Esophagus squamous epithelium (tissue), 5 donors: Measurements from ENCODE around the gene CNTN4. TPM values are rescaled to one million over a fixed set of nuclear protein-coding genes. Genes with fewer than 3 reads are reported as not detected.
A peak's percentile ranks its signal among the peaks of the same experiment; 100 is the strongest.

Experiments
- DNase-seq: peaks from one replicate; lab custom pipeline; 2025; lab: John Stamatoyannopoulos, UW
- H3K27ac ChIP-seq, 4 donors: fragments of 200-600 bp; sonication (generic); one replicate each; pipeline ENCODE4 v1.5.1; 2016 to 2019; ENCODE audit warnings: mild to moderate bottlenecking in 1 of 4
- H3K27me3 ChIP-seq, 4 donors: fragments of 200-600 bp; sonication (generic); 1 replicate in 3 of 4; 2 replicates in 1 of 4; pipeline versions ENCODE4 v1.5.1 to v1.6.0; 2017 to 2021; ENCODE audit warnings: antibody characterized with exemption in 1 of 4
- H3K36me3 ChIP-seq, 3 donors: fragments of 200-600 bp; sonication (generic); one replicate each; pipeline ENCODE4 v1.5.1; 2016 to 2019
- H3K4me1 ChIP-seq, 3 donors: fragments of 200-600 bp; sonication (generic); one replicate each; pipeline ENCODE4 v1.5.1; 2017 to 2019
- H3K4me3 ChIP-seq, 4 donors: fragments of 200-600 bp; sonication (generic); 1 replicate in 3 of 4; 2 replicates in 1 of 4; pipeline ENCODE4 v1.5.1; 2016 to 2019; ENCODE audit warnings: mild to moderate bottlenecking in 2 of 4, moderate library complexity in 1 of 4
- H3K9me3 ChIP-seq, 3 donors: fragments of 200-600 bp; sonication (generic); one replicate each; pipeline ENCODE4 v1.5.1; 2016 to 2019
- POLR2A ChIP-seq, 4 donors: fragments of 450-650 bp; IDR thresholded peaks; one replicate each; pipeline ENCODE4 v1.6.1; 2017; ENCODE audit warnings: antibody characterized with exemption in 4 of 4, mild to moderate bottlenecking in 4 of 4, moderate library complexity in 3 of 4
- WGBS, 2 donors: methylation state at CpG; one replicate each; pipeline ENCODE4 v1.1.5; 2018; 5-methylcytosine and 5-hydroxymethylcytosine counted together
- intact Hi-C: fragments of 100-400 bp; cut with DNase I; formaldehyde crosslinking; loops from one replicate; pipeline ENCODE4 v1.15.0; 2022
- total RNA-seq, 4 donors: library from RNA; depleted of rRNA; stranded (reverse); fragments of >200 nt; gene quantifications; one replicate each; pipeline ENCODE4 v1.1.0, GENCODE V29; 2016
- TF ChIP-seq, protein P1 (sequence below), 6 experiments: fragments of 450-650 bp in 4 of 6; fragments of 200-600 bp in 2 of 6; sonication (generic) in 2 of 6; IDR thresholded peaks; one replicate each; pipeline ENCODE4 v1.5.1; 2016 to 2019; ENCODE audit warnings: antibody characterized with exemption in 6 of 6, mild to moderate bottlenecking in 4 of 6, moderate library complexity in 4 of 6
- donor health status: DM: yes; HTN: yes; CAD: no.

CNTN4 gene
- total RNA-seq, 4 donors from 2014 or later, result 0.31 to 8.5 (median 3.5) TPM

DNA sequence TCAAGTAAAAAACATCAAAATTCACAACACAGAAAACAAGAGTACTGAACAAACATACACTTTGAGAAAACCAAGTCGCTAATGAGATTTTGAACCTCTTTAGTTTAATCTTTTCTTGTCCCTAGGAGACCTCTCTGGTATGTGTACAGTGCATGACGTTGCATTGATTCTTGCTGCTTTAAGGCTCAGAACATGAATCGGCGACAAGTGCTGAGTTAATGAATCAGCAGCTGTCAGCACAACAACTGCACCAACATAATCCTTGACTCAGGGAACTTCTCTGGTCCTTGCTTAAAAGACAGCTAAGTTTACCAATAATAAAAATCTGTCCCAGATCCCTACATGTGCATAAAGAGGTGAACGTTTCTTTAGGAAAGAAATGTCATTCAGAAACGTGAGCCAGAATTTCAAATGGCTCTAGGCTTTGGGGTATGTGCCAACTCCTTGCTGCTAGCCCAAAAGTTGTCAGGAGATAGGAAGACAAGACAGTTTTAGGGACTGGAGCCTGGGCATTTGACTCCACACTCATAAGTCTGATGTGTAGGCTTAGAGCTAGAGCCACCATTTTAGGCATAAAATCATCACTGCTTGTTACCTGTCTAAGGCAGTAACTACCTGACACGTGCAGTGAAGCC, 924.6 kb downstream of the CNTN4 start:
- 31 to 40% methylated on average over 7 of the region's 7 CpGs for WGBS, 2 donors
- intact Hi-C loops, result no loop called here
- no peak for DNase-seq
- H3K9me3 ChIP-seq, result no peaks in the 10 kb centered on the region
- H3K36me3 ChIP-seq, result no peaks in the 10 kb centered on the region
- TF ChIP-seq POLR2A (IDR thresholded peaks at IDR 0.05), result no peak
- TF ChIP-seq, protein P1, sequence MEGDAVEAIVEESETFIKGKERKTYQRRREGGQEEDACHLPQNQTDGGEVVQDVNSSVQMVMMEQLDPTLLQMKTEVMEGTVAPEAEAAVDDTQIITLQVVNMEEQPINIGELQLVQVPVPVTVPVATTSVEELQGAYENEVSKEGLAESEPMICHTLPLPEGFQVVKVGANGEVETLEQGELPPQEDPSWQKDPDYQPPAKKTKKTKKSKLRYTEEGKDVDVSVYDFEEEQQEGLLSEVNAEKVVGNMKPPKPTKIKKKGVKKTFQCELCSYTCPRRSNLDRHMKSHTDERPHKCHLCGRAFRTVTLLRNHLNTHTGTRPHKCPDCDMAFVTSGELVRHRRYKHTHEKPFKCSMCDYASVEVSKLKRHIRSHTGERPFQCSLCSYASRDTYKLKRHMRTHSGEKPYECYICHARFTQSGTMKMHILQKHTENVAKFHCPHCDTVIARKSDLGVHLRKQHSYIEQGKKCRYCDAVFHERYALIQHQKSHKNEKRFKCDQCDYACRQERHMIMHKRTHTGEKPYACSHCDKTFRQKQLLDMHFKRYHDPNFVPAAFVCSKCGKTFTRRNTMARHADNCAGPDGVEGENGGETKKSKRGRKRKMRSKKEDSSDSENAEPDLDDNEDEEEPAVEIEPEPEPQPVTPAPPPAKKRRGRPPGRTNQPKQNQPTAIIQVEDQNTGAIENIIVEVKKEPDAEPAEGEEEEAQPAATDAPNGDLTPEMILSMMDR (IDR thresholded peaks at IDR 0.05), result no peak
- H3K27me3 ChIP-seq, result no peaks in the 10 kb centered on the region
- H3K4me1 ChIP-seq, result no peaks in the 10 kb centered on the region
- no peak overlapping the region for H3K27ac ChIP-seq
- no peak overlapping the region for H3K4me3 ChIP-seq

- intact Hi-C loops, result no loop called here
- no peaks in the 10 kb centered on the region for H3K27me3 ChIP-seq
- no peaks in the 10 kb centered on the region for H3K36me3 ChIP-seq
- WGBS, 2 donors, result 72 to 81% methylated on average over 5 of the region's 5 CpGs
- TF ChIP-seq, protein P1 (IDR thresholded peaks at IDR 0.05), result no peak
- no peak for TF ChIP-seq POLR2A (IDR thresholded peaks at IDR 0.05)
- H3K4me3 ChIP-seq, result no peak overlapping the region
- H3K27ac ChIP-seq, result no peak overlapping the region
- DNase-seq, result no peak
- no peaks in the 10 kb centered on the region for H3K4me1 ChIP-seq
- no peaks in the 10 kb centered on the region for H3K9me3 ChIP-seq
Measured at GRCh38 chr3:3027976-3028567, 929.4 kb downstream of the CNTN4 start.

DNA sequence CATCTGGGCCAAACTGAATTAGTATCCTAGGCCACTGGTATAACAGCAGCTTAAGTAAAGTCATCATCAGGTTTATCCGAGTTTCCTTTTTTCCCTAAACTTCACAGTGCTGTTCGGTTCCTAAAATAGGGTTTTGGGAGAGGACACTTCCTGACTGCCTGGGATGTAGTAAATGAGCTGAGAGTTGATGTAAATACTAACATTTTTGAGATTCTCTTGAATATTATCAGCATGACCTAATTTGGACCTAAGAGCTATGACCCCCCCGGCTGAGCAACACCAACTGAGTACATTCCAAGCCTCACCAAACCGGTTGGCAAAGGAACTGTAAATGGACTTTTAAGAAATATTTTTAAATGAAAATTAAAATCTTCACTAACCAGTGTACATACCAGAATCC, 932.7 kb downstream of the CNTN4 start:
- H3K4me3 ChIP-seq, result no peak overlapping the region
- no peak for DNase-seq
- TF ChIP-seq, protein P1 (IDR thresholded peaks at IDR 0.05), result no peak
- TF ChIP-seq POLR2A (IDR thresholded peaks at IDR 0.05), result no peak

GRCh38 chr3:3037156-3037555, 938.5 kb downstream of the CNTN4 start:
- 84 to 93% methylated on average over 9 to 13 of the region's 13 CpGs for WGBS, 2 donors
- TF ChIP-seq POLR2A (IDR thresholded peaks at IDR 0.05), result no peak
- TF ChIP-seq, protein P1 (IDR thresholded peaks at IDR 0.05), result no peak
- DNase-seq, result no peak
- intact Hi-C loops, result no loop called here
- no peak overlapping the region for H3K27ac ChIP-seq
- H3K27me3 ChIP-seq, result no peaks in the 10 kb centered on the region
- no peaks in the 10 kb centered on the region for H3K9me3 ChIP-seq
- H3K36me3 ChIP-seq, result no peaks in the 10 kb centered on the region
- H3K4me3 ChIP-seq, result no peak overlapping the region
- peaks cover 0 to 20% (median 0%) of the 10 kb centered on the region in 3 donors for H3K4me1 ChIP-seq

More for the DNA sequence above, 932.7 kb downstream of the CNTN4 start:
- no peaks in the 10 kb centered on the region for H3K9me3 ChIP-seq
- intact Hi-C loops, result no loop called here
- WGBS, 2 donors, result 59 to 63% methylated on average over 4 of the region's 4 CpGs
- H3K36me3 ChIP-seq, result no peaks in the 10 kb centered on the region
- no peaks in the 10 kb centered on the region for H3K4me1 ChIP-seq
- no peaks in the 10 kb centered on the region for H3K27me3 ChIP-seq
- H3K27ac ChIP-seq, result no peak overlapping the region

DNA sequence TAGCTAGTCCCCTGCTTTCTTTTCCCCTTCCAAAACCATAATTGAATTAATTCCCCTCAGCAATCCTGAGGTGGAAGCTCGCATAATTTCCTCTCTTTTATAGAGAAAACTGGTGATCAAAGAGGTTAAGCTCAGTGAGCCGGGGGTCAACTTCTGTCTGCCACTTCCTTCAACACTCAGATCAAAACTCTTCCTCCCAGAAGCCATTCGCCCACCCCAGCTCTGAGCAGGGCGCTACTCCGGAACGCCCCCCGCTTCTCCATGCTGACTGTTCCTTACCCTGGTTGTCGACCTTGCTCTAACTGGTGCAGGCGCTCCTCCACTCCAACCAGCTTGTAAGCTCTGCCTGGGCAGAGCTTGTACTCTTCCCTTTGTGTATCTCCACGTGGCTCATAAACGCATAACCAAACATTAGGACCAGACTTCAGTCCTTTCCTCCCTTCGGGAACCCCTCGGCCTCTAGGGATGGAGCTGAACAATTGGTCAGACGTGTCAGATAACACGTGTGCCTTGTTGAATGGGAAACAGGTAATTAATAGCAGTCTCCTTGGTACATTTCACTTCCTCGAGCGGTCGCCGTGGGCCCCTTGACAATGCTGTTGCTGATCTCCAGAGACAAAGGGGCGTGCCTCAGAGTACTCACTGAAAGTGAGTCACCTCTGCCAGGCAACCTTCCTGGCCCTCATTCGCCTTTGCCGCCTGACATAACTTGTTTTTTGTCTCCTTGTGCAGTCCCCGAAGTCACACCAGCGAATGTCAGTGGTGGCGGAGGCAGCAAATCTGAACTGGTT, 939.7 kb downstream of the CNTN4 start:
- Histone ChIP-seq H3K4me3 (peak overlapping the region in 3 of 4 donors; percentile 19 to 49 (median 23)), H3K27me3 (no peaks in the 10 kb centered on the region)
- peak; percentile 2 for DNase-seq

More for the DNA sequence above, 939.7 kb downstream of the CNTN4 start:
- Histone ChIP-seq H3K27ac (peak overlapping the region; percentile 47 to 77 (median 66)), H3K4me1 (peaks cover 0 to 20% (median 0%) of the 10 kb centered on the region in 3 donors), H3K36me3 (no peaks in the 10 kb centered on the region), H3K9me3 (no peaks in the 10 kb centered on the region)
- intact Hi-C loops, result no loop called here
- TF ChIP-seq, protein P1 (IDR thresholded peaks at IDR 0.05), result no peak
- TF ChIP-seq POLR2A (IDR thresholded peaks at IDR 0.05), result no peak
- 54 to 57% methylated on average over 15 to 25 of the region's 25 CpGs for WGBS, 2 donors
